ENCODE measurements around the gene MAP3K7.

MAP3K7 gene

DNA sequence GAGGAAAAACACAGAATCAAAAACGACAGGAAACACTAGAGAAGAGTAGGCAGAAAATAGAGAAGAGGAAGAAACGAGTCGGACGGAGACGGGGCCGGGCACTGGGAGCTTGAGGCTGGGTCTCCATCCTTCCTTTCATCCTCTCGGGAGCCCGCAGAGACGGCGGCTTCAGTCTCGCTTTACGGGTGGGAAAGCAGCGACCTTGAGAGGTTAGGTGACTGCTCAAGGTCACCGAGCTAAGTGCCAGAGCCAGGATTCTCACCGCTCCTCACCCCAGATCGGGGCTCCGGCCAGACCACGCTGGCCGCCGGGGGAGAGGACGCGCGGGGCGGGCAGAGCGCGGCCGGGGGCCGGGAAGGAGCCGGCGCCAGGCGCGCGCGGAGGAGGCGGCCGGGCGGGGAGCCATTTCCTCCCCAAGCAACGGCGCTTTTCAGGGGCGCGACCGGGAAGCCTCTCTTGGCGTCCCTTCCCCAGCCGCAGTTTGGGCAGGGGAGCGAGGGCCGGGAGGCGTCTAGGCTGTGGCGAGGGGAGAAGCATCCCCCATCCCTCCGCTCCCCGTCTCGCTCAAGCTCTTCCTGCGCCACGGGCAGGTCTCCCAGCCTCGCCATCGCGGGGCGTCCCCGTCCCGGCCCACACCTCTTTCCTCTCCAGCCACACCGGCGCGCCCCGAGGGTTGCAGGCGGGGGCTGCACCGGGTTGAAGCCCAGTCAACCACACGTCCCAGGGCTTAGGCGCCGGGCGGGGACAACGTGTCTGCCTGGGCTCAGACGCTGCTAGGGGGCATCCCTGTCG lies 24.1 kb upstream of the MAP3K7 start:
- TF ChIP-seq, protein P1, sequence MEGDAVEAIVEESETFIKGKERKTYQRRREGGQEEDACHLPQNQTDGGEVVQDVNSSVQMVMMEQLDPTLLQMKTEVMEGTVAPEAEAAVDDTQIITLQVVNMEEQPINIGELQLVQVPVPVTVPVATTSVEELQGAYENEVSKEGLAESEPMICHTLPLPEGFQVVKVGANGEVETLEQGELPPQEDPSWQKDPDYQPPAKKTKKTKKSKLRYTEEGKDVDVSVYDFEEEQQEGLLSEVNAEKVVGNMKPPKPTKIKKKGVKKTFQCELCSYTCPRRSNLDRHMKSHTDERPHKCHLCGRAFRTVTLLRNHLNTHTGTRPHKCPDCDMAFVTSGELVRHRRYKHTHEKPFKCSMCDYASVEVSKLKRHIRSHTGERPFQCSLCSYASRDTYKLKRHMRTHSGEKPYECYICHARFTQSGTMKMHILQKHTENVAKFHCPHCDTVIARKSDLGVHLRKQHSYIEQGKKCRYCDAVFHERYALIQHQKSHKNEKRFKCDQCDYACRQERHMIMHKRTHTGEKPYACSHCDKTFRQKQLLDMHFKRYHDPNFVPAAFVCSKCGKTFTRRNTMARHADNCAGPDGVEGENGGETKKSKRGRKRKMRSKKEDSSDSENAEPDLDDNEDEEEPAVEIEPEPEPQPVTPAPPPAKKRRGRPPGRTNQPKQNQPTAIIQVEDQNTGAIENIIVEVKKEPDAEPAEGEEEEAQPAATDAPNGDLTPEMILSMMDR (IDR thresholded peaks at IDR 0.05; ENCODE audit: low read depth, low read length) = no peak
- peak overlapping the region; percentile 63 for H3K4me3 ChIP-seq (ENCODE audit: low read depth, low read length)

GRCh38 chr6:90610301-90610750 lies 23.5 kb upstream of the MAP3K7 start:
- H3K4me3 ChIP-seq (ENCODE audit: low read depth, low read length) = peak overlapping the region; percentile 63
- TF ChIP-seq, protein P1 (IDR thresholded peaks at IDR 0.05; ENCODE audit: low read depth, low read length) = no peak

GRCh38 chr6:90605749-90606340 lies 19.0 kb upstream of the MAP3K7 start:
- TF ChIP-seq, protein P1 (IDR thresholded peaks at IDR 0.05; ENCODE audit: low read depth, low read length) = no peak

DNA sequence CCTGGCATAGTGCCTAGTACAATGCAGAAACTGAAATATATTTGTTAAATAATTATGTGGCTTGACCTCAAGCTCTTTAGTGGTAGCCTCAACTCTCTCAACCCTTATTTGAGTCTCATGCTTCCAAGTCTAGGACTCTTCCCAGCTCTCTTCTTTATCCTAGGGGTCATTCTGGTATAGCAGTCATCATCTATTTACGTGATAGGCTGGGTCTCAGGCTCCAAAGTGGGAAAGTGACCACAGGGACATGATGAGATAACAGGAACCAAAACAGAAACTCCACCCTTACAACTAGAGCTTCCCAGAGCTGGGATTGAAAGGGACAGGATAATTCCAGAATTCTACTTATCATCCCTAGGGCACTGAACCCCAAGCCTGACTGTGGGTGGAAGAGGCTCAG lies 17.7 kb upstream of the MAP3K7 start:
- TF ChIP-seq, protein P1 (IDR thresholded peaks at IDR 0.05; ENCODE audit: low read depth, low read length) = no peak
- no peak overlapping the region for H3K4me3 ChIP-seq (ENCODE audit: low read depth, low read length)

More at GRCh38 chr6:90605749-90606340, 19.0 kb upstream of the MAP3K7 start:
- no peak overlapping the region for H3K4me3 ChIP-seq (ENCODE audit: low read depth, low read length)

GRCh38 chr6:90599151-90599550 lies 12.3 kb upstream of the MAP3K7 start:
- no peak overlapping the region for H3K4me3 ChIP-seq (ENCODE audit: low read depth, low read length)
- TF ChIP-seq, protein P1 (IDR thresholded peaks at IDR 0.05; ENCODE audit: low read depth, low read length) = no peak

GRCh38 chr6:90598192-90598951 lies 11.5 kb upstream of the MAP3K7 start:
- no peak overlapping the region for H3K4me3 ChIP-seq (ENCODE audit: low read depth, low read length)
- TF ChIP-seq, protein P1 (IDR thresholded peaks at IDR 0.05; ENCODE audit: low read depth, low read length) = no peak
